T-helper 1 cell treated with Interleukin-12 subunit alpha and Interleukin-12 subunit beta and Interleukin-4 antibody, amounts not matched to agents 30 μg/mL and 1 μg/mL, for 36 hours (primary cell): ENCODE results near the gene LINC01488.

Experiments used
- H3K27ac Mint-ChIP-seq: one replicate; pipeline ENCODE4 v1.8.0; 2021; ENCODE audit warnings: mild to moderate bottlenecking, mixed read lengths
- H3K27me3 Mint-ChIP-seq: one replicate; pipeline ENCODE4 v1.8.0; 2021; ENCODE audit warnings: low read depth, mixed read lengths
- H3K36me3 Mint-ChIP-seq: one replicate; pipeline ENCODE4 v1.8.0; 2021; ENCODE audit warnings: low read depth, mixed read lengths
- H3K4me1 Mint-ChIP-seq: one replicate; pipeline ENCODE4 v1.8.0; 2021; ENCODE audit warnings: low read depth, mixed read lengths
- H3K4me3 Mint-ChIP-seq: one replicate; pipeline ENCODE4 v1.8.0; 2021; ENCODE audit warnings: mild to moderate bottlenecking, moderate library complexity, mixed read lengths
- H3K9me3 Mint-ChIP-seq: one replicate; pipeline ENCODE4 v1.8.0; 2021; ENCODE audit warnings: mixed read lengths

LINC01488 gene

GRCh38 chr11:69475866-69476471 is 5.5 kb upstream of the LINC01488 start:
- no peaks in the 10 kb centered on the region for H3K27me3 Mint-ChIP-seq
- no peaks in the 10 kb centered on the region for H3K4me1 Mint-ChIP-seq
- no peak overlapping the region for H3K27ac Mint-ChIP-seq
- H3K36me3 Mint-ChIP-seq: no peaks in the 10 kb centered on the region
- no peak overlapping the region for H3K4me3 Mint-ChIP-seq
- peaks cover 4% of the 10 kb centered on the region for H3K9me3 Mint-ChIP-seq

GRCh38 chr11:69476509-69476961 is 4.9 kb upstream of the LINC01488 start:
- H3K9me3 Mint-ChIP-seq: peaks cover 4% of the 10 kb centered on the region
- no peak overlapping the region for H3K27ac Mint-ChIP-seq
- H3K4me3 Mint-ChIP-seq: no peak overlapping the region
- no peaks in the 10 kb centered on the region for H3K36me3 Mint-ChIP-seq
- H3K27me3 Mint-ChIP-seq: no peaks in the 10 kb centered on the region
- H3K4me1 Mint-ChIP-seq: no peaks in the 10 kb centered on the region

GRCh38 chr11:69477086-69477485 is 4.4 kb upstream of the LINC01488 start:
- no peaks in the 10 kb centered on the region for H3K27me3 Mint-ChIP-seq
- peaks cover 4% of the 10 kb centered on the region for H3K9me3 Mint-ChIP-seq
- no peak overlapping the region for H3K4me3 Mint-ChIP-seq
- H3K4me1 Mint-ChIP-seq: no peaks in the 10 kb centered on the region
- no peaks in the 10 kb centered on the region for H3K36me3 Mint-ChIP-seq
- H3K27ac Mint-ChIP-seq: no peak overlapping the region

- Mint-ChIP-seq H3K27me3 (no peaks in the 10 kb centered on the region), H3K27ac (no peak overlapping the region), H3K4me1 (no peaks in the 10 kb centered on the region), H3K4me3 (no peak overlapping the region), H3K36me3 (no peaks in the 10 kb centered on the region), H3K9me3 (no peaks in the 10 kb centered on the region)
Measured at GRCh38 chr11:69479591-69480271, 1.7 kb upstream of the LINC01488 start.

- no peaks in the 10 kb centered on the region for H3K4me1 Mint-ChIP-seq
- no peaks in the 10 kb centered on the region for H3K27me3 Mint-ChIP-seq
- no peaks in the 10 kb centered on the region for H3K36me3 Mint-ChIP-seq
- H3K9me3 Mint-ChIP-seq: no peaks in the 10 kb centered on the region
- H3K27ac Mint-ChIP-seq: no peak overlapping the region
- H3K4me3 Mint-ChIP-seq: no peak overlapping the region
Measured at GRCh38 chr11:69480547-69481392, 693 bp upstream of the LINC01488 start.

GRCh38 chr11:69482322-69482721 is 859 bp downstream of the LINC01488 start:
- Mint-ChIP-seq H3K36me3 (no peaks in the 10 kb centered on the region), H3K4me1 (no peaks in the 10 kb centered on the region), H3K27ac (no peak overlapping the region), H3K9me3 (no peaks in the 10 kb centered on the region), H3K27me3 (no peaks in the 10 kb centered on the region), H3K4me3 (no peak overlapping the region)

GRCh38 chr11:69483170-69483569 is 1.7 kb downstream of the LINC01488 start:
- H3K27ac Mint-ChIP-seq: no peak overlapping the region
- no peaks in the 10 kb centered on the region for H3K4me1 Mint-ChIP-seq
- no peak overlapping the region for H3K4me3 Mint-ChIP-seq
- H3K27me3 Mint-ChIP-seq: no peaks in the 10 kb centered on the region
- H3K36me3 Mint-ChIP-seq: no peaks in the 10 kb centered on the region
- no peaks in the 10 kb centered on the region for H3K9me3 Mint-ChIP-seq

- Mint-ChIP-seq H3K27ac (no peak overlapping the region), H3K4me1 (no peaks in the 10 kb centered on the region), H3K27me3 (no peaks in the 10 kb centered on the region), H3K4me3 (no peak overlapping the region), H3K9me3 (no peaks in the 10 kb centered on the region), H3K36me3 (no peaks in the 10 kb centered on the region)
Measured at GRCh38 chr11:69483691-69484426, 2.4 kb downstream of the LINC01488 start.

GRCh38 chr11:69484427-69485259 is 3.2 kb downstream of the LINC01488 start:
- H3K27ac Mint-ChIP-seq: no peak overlapping the region
- H3K9me3 Mint-ChIP-seq: no peaks in the 10 kb centered on the region
- H3K4me3 Mint-ChIP-seq: no peak overlapping the region
- H3K4me1 Mint-ChIP-seq: no peaks in the 10 kb centered on the region
- no peaks in the 10 kb centered on the region for H3K36me3 Mint-ChIP-seq
- no peaks in the 10 kb centered on the region for H3K27me3 Mint-ChIP-seq

GRCh38 chr11:69485337-69486041 is 4.0 kb downstream of the LINC01488 start:
- Mint-ChIP-seq H3K4me1 (no peaks in the 10 kb centered on the region), H3K36me3 (no peaks in the 10 kb centered on the region), H3K4me3 (no peak overlapping the region), H3K27me3 (no peaks in the 10 kb centered on the region), H3K27ac (no peak overlapping the region), H3K9me3 (no peaks in the 10 kb centered on the region)

GRCh38 chr11:69486056-69486772 is 4.8 kb downstream of the LINC01488 start:
- H3K9me3 Mint-ChIP-seq: no peaks in the 10 kb centered on the region
- no peaks in the 10 kb centered on the region for H3K27me3 Mint-ChIP-seq
- H3K27ac Mint-ChIP-seq: no peak overlapping the region
- H3K4me3 Mint-ChIP-seq: no peak overlapping the region
- H3K4me1 Mint-ChIP-seq: no peaks in the 10 kb centered on the region
- no peaks in the 10 kb centered on the region for H3K36me3 Mint-ChIP-seq

- H3K36me3 Mint-ChIP-seq: no peaks in the 10 kb centered on the region
- no peak overlapping the region for H3K4me3 Mint-ChIP-seq
- H3K9me3 Mint-ChIP-seq: no peaks in the 10 kb centered on the region
- no peaks in the 10 kb centered on the region for H3K27me3 Mint-ChIP-seq
- no peaks in the 10 kb centered on the region for H3K4me1 Mint-ChIP-seq
- no peak overlapping the region for H3K27ac Mint-ChIP-seq
Measured at GRCh38 chr11:69486773-69487291, 5.4 kb downstream of the LINC01488 start.

GRCh38 chr11:69487391-69487790 is 5.9 kb downstream of the LINC01488 start:
- Mint-ChIP-seq H3K9me3 (no peaks in the 10 kb centered on the region), H3K4me3 (no peak overlapping the region), H3K4me1 (no peaks in the 10 kb centered on the region), H3K27me3 (no peaks in the 10 kb centered on the region), H3K27ac (no peak overlapping the region), H3K36me3 (no peaks in the 10 kb centered on the region)
